ENCODE results near the gene THOC5.
"Not testable (repeated sequence)": the region's sequence is repeated elsewhere in the genome, so short reads cannot be mapped to it uniquely, and the experiment has no call there.

THOC5 gene

GRCh38 chr22:29553351-29554224 lies at the start of gene THOC5:
TSS of gene THOC5 (minus strand) at chr22:29553757. CDS start at chr22:29549147, 4,610 bp downstream.
- DNase-seq, result peak; percentile 87

GRCh38 chr22:29598684-29599020 lies 45.1 kb upstream of the THOC5 start:
- DNase-seq, result no peak

- not testable (repeated sequence) for DNase-seq
These were observed 44.5 kb upstream of the THOC5 start for GRCh38 chr22:29597871-29598683.

GRCh38 chr22:29596408-29596807 lies 42.9 kb upstream of the THOC5 start:
- DNase-seq, result no peak

- DNase-seq, result not testable (repeated sequence)
These were observed 40.9 kb upstream of the THOC5 start for GRCh38 chr22:29594447-29594846.

GRCh38 chr22:29593923-29594322 lies 40.4 kb upstream of the THOC5 start:
- no peak for DNase-seq

- no peak for DNase-seq
These were observed 34.6 kb upstream of the THOC5 start for GRCh38 chr22:29587938-29588699.

- not testable (repeated sequence) for DNase-seq
These were observed 32.7 kb upstream of the THOC5 start for GRCh38 chr22:29586193-29586705.

GRCh38 chr22:29584975-29585374 lies 31.4 kb upstream of the THOC5 start:
- no peak for DNase-seq

GRCh38 chr22:29581799-29582198 lies 28.2 kb upstream of the THOC5 start:
- DNase-seq, result peak; percentile 23

GRCh38 chr22:29580200-29580810 lies 26.7 kb upstream of the THOC5 start:
- no peak for DNase-seq

- DNase-seq, result no peak
These were observed 25.1 kb upstream of the THOC5 start for GRCh38 chr22:29578462-29579200.

GRCh38 chr22:29574762-29575450 lies 21.3 kb upstream of the THOC5 start:
- no peak for DNase-seq

GRCh38 chr22:29570912-29571549 lies 17.5 kb upstream of the THOC5 start:
- no peak for DNase-seq

- DNase-seq, result no peak
These were observed 16.9 kb upstream of the THOC5 start for GRCh38 chr22:29570456-29570855.

- no peak for DNase-seq
These were observed 15.6 kb upstream of the THOC5 start for GRCh38 chr22:29569011-29569678.

GRCh38 chr22:29567338-29567737 lies 13.8 kb upstream of the THOC5 start:
- no peak for DNase-seq

GRCh38 chr22:29566513-29566912 lies 13.0 kb upstream of the THOC5 start:
- DNase-seq, result not testable (repeated sequence)

- no peak for DNase-seq
These were observed 10.3 kb upstream of the THOC5 start for GRCh38 chr22:29563652-29564460.
